Measurements from ENCODE around the gene PIK3AP1. TPM values are rescaled to one million over a fixed set of nuclear protein-coding genes. Genes with fewer than 3 reads are reported as not detected.

PIK3AP1 gene, protein sequence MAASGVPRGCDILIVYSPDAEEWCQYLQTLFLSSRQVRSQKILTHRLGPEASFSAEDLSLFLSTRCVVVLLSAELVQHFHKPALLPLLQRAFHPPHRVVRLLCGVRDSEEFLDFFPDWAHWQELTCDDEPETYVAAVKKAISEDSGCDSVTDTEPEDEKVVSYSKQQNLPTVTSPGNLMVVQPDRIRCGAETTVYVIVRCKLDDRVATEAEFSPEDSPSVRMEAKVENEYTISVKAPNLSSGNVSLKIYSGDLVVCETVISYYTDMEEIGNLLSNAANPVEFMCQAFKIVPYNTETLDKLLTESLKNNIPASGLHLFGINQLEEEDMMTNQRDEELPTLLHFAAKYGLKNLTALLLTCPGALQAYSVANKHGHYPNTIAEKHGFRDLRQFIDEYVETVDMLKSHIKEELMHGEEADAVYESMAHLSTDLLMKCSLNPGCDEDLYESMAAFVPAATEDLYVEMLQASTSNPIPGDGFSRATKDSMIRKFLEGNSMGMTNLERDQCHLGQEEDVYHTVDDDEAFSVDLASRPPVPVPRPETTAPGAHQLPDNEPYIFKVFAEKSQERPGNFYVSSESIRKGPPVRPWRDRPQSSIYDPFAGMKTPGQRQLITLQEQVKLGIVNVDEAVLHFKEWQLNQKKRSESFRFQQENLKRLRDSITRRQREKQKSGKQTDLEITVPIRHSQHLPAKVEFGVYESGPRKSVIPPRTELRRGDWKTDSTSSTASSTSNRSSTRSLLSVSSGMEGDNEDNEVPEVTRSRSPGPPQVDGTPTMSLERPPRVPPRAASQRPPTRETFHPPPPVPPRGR
- total RNA-seq (2022; extraction: Qiagen RNA extraction; ENCODE audit: low read depth): 0.62 to 0.92 TPM (median 0.71 TPM) in 5 replicates

DNA sequence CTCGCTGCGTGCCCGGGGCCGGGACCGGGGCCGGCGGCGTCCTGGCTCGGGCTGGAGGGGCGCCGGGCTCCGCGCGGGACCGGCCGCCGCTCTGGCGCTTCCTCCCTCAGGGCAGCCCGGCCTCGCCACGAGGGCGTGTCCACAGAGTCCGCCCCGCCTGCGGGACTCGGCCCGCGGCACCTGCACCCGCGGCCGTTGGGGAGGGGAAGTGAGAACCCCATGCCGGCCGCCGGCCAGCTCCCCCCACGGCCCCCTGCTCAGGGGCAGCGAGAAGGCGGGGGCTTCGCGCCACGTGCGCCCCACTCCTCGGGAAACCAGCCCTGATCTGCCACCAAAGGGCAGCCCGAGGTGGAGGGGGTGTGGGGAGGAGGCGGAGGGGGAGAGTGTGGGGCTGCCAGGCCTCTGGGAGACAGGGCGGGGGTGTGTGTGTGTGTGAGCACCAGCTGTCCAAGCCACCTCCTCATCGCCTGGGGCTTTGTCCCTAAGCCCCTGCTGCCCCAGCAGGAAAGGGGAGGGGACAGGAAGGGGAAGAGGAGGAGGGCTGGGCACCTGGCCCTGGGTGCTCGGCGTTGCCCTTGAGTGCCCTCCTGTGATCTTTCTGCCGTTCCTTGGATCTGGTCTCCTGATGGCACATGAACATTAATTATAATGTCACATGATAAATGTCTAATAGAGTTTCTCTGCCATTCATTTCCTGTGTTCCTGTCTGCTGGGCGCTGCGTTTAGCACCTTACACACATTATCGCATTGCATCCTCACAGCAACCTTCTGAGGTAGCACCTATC lies at the start of gene PIK3AP1:
Gene PIK3AP1 (minus strand): TSS at position 93 of the 785 bp plus-strand sequence. CDS start 120 bp downstream, outside the sequence.

GRCh38 chr10:96586419-96587263 lies 133.7 kb downstream of the PIK3AP1 start, which contains the start of gene TM9SF3:
TM9SF3 (minus strand) TSS chr10:96587012; CDS start chr10:96586835, 177 bp downstream.

Other genes starting within 250 kb of the PIK3AP1 start
- 0.08 to 0.14 TPM (median 0.10 TPM) in 5 replicates for gene TLL2, start 206.6 kb downstream of the PIK3AP1 start, total RNA-seq (2022; extraction: Qiagen RNA extraction; ENCODE audit: low read depth)
- gene TM9SF3, start 133.5 kb downstream of the PIK3AP1 start, total RNA-seq (2022; extraction: Qiagen RNA extraction; ENCODE audit: low read depth): 57.8 to 122 TPM (median 92.9 TPM) in 5 replicates
- gene LCOR, start 111.8 kb upstream of the PIK3AP1 start, total RNA-seq (2022; extraction: Qiagen RNA extraction; ENCODE audit: low read depth): 7.5 to 10.6 TPM (median 9.4 TPM) in 5 replicates